Osteocyte (in vitro differentiated cells): ENCODE data around the gene DLGAP4. TPM values are rescaled to one million over a fixed set of nuclear protein-coding genes. Genes with fewer than 3 reads are reported as not detected.

Source experiments
- DNase-seq: peaks from one replicate; pipeline ENCODE4 v3.0.0; 2021; ENCODE audit warnings: mixed read lengths; ENCODE audit not compliant: unreplicated experiment; ENCODE audit errors: extremely low spot score
- H3K27ac Mint-ChIP-seq: one replicate; pipeline ENCODE4 v1.8.0; 2021; ENCODE audit warnings: mild to moderate bottlenecking, mixed read lengths; ENCODE audit not compliant: unreplicated experiment
- H3K27me3 Mint-ChIP-seq: one replicate; pipeline ENCODE4 v1.8.0; 2021; ENCODE audit warnings: mixed read lengths; ENCODE audit not compliant: unreplicated experiment
- H3K36me3 Mint-ChIP-seq: one replicate; pipeline ENCODE4 v1.8.0; 2021; ENCODE audit warnings: mixed read lengths; ENCODE audit not compliant: unreplicated experiment
- H3K4me1 Mint-ChIP-seq: one replicate; pipeline ENCODE4 v1.8.0; 2021; ENCODE audit warnings: mixed read lengths; ENCODE audit not compliant: unreplicated experiment
- H3K4me3 Mint-ChIP-seq: one replicate; pipeline ENCODE4 v1.8.0; 2021; ENCODE audit warnings: mild to moderate bottlenecking, moderate library complexity, mixed read lengths; ENCODE audit not compliant: unreplicated experiment
- H3K9me3 Mint-ChIP-seq: one replicate; pipeline ENCODE4 v1.8.0; 2021; ENCODE audit warnings: mixed read lengths; ENCODE audit not compliant: unreplicated experiment
- total RNA-seq: library from RNA; stranded (reverse); gene quantifications from 2 replicates; pipeline ENCODE4 v1.2.1, GENCODE V29; 2021
- TF ChIP-seq, protein P1 (sequence below): fragments of 200-600 bp; sonication (generic); IDR thresholded peaks from 2 replicates; pipeline ENCODE4 v1.5.0; 2021; ENCODE audit warnings: antibody characterized with exemption, mild to moderate bottlenecking, moderate library complexity

DLGAP4 gene
- total RNA-seq, 1 donor from 2014 or later = 134 TPM

DNA sequence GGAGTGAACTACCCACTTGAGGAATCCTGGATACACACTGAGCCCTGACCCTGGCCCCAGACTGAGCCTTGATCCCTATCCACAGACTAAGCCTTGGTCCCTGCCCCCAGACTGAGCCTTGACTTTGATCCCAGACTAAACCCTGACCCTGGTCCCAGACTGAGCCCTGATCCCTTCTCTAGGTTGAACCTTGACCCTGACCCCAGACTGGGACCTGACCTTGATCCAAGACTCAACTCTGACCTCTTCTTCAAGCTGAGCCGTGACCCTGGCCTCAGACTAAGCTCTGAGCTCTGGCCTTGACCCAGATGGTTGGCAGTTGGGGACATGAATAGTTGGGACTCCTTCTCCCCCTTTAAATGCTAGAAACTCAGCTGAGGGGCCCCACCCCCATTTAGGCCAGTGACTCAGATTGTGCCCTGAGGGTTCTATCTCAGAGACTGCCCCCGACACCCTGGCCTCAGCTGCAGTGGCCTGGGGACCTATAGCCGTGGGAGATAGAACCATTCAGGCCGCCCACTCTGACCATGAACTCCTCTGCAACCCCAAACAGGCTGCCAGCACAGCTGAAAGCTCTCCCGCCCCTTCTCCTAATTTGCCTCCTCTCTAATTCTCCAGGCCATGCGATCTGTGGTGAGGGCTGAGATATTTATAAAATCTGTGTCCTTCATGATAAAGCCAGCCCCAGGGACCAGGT lies 84.7 kb downstream of the DLGAP4 start:
- no peaks in the 10 kb centered on the region for H3K9me3 Mint-ChIP-seq
- no peak overlapping the region for H3K27ac Mint-ChIP-seq
- no peaks in the 10 kb centered on the region for H3K4me1 Mint-ChIP-seq
- no peaks in the 10 kb centered on the region for H3K36me3 Mint-ChIP-seq
- peaks cover 31% of the 10 kb centered on the region for H3K27me3 Mint-ChIP-seq
- TF ChIP-seq, protein P1, sequence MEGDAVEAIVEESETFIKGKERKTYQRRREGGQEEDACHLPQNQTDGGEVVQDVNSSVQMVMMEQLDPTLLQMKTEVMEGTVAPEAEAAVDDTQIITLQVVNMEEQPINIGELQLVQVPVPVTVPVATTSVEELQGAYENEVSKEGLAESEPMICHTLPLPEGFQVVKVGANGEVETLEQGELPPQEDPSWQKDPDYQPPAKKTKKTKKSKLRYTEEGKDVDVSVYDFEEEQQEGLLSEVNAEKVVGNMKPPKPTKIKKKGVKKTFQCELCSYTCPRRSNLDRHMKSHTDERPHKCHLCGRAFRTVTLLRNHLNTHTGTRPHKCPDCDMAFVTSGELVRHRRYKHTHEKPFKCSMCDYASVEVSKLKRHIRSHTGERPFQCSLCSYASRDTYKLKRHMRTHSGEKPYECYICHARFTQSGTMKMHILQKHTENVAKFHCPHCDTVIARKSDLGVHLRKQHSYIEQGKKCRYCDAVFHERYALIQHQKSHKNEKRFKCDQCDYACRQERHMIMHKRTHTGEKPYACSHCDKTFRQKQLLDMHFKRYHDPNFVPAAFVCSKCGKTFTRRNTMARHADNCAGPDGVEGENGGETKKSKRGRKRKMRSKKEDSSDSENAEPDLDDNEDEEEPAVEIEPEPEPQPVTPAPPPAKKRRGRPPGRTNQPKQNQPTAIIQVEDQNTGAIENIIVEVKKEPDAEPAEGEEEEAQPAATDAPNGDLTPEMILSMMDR = no peak
- no peak for DNase-seq
- no peak overlapping the region for H3K4me3 Mint-ChIP-seq

GRCh38 chr20:36391456-36391855 lies 85.3 kb downstream of the DLGAP4 start:
- no peak for DNase-seq
- Mint-ChIP-seq H3K4me3 (no peak overlapping the region), H3K36me3 (no peaks in the 10 kb centered on the region), H3K27ac (no peak overlapping the region), H3K9me3 (no peaks in the 10 kb centered on the region), H3K4me1 (no peaks in the 10 kb centered on the region), H3K27me3 (peaks cover 28% of the 10 kb centered on the region)
- TF ChIP-seq, protein P1 = no peak

DNA sequence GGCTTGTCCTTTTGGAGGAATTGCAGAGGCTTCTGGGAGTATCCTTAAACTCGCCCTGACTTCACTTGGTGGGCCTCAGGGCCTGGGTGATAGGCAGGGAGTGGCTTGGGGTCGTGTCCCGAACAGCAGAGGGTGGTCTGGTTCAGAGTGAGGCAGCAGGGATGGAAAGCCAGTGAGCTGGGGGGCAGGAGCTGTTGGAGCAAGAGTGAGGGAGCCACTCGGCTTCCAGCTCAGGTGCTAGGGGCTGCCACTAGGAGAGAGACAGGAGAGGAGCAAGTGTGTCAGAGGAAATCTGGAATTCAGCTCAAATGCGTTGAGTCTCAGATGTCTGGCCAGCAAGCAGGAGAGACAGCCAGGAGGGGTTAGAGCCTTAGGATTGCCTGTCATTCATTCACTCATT lies 85.8 kb downstream of the DLGAP4 start:
- Mint-ChIP-seq H3K4me3 (no peak overlapping the region), H3K27me3 (peaks cover 28% of the 10 kb centered on the region), H3K4me1 (no peaks in the 10 kb centered on the region), H3K9me3 (no peaks in the 10 kb centered on the region), H3K27ac (no peak overlapping the region), H3K36me3 (no peaks in the 10 kb centered on the region)
- DNase-seq = no peak
- TF ChIP-seq, protein P1 = no peak

DNA sequence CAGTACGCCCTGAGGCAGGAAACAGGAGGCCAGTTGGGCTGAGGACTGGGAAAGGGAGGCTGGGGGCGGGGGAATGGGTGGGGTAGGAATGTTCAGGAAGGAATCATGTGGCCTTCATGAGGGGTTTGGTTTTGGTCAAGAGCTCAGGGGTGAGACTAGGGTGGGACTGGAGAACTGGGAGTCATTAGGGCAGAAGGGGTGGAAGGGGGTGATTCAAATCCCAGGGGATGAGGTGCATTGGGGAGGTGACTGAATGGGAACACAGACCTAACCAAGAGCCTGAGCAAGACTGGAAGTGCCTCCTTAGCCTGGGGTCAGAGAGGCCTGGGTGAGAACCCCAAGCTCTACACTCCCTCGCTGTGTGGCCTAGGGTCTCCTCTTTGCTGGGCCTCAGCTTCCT lies 86.8 kb downstream of the DLGAP4 start:
- H3K4me3 Mint-ChIP-seq = no peak overlapping the region
- no peaks in the 10 kb centered on the region for H3K36me3 Mint-ChIP-seq
- no peaks in the 10 kb centered on the region for H3K4me1 Mint-ChIP-seq
- H3K27me3 Mint-ChIP-seq = peaks cover 29% of the 10 kb centered on the region
- H3K9me3 Mint-ChIP-seq = no peaks in the 10 kb centered on the region
- DNase-seq = no peak
- H3K27ac Mint-ChIP-seq = no peak overlapping the region
- TF ChIP-seq, protein P1 = no peak

GRCh38 chr20:36394340-36394965 lies 88.3 kb downstream of the DLGAP4 start:
- H3K9me3 Mint-ChIP-seq = no peaks in the 10 kb centered on the region
- no peak for DNase-seq
- no peak overlapping the region for H3K27ac Mint-ChIP-seq
- no peaks in the 10 kb centered on the region for H3K4me1 Mint-ChIP-seq
- peaks cover 33% of the 10 kb centered on the region for H3K27me3 Mint-ChIP-seq
- H3K4me3 Mint-ChIP-seq = no peak overlapping the region
- H3K36me3 Mint-ChIP-seq = no peaks in the 10 kb centered on the region
- TF ChIP-seq, protein P1 = no peak
